Lower lobe of right lung (tissue), 2 donors: Measurements from ENCODE around the gene PRUNE2. TPM values are rescaled to one million over a fixed set of nuclear protein-coding genes. Genes with fewer than 3 reads are reported as not detected.
A peak's percentile ranks its signal among the peaks of the same experiment; 100 is the strongest.

Experiments
- ATAC-seq, 2 donors: fragments of 200-7000 bp; cut with Tn5 transposase; one replicate each; pipeline ENCODE4 v1.9.1; 2020 to 2022; ENCODE audit warnings: mild to moderate bottlenecking in 2 of 2, moderate library complexity in 2 of 2
- DNase-seq: peaks from one replicate; pipeline ENCODE4 v3.0.0-alpha.2; 2020
- H3K27ac ChIP-seq: fragments of 200-600 bp; one replicate; pipeline ENCODE4 v1.8.0; 2022
- H3K27me3 ChIP-seq: fragments of 200-600 bp; one replicate; pipeline ENCODE4 v1.8.0; 2022; ENCODE audit warnings: low read depth
- H3K36me3 ChIP-seq: fragments of 200-600 bp; one replicate; pipeline ENCODE4 v1.8.0; 2022; ENCODE audit warnings: mild to moderate bottlenecking
- H3K4me1 ChIP-seq: fragments of 200-600 bp; one replicate; pipeline ENCODE4 v1.8.0; 2022
- H3K4me3 ChIP-seq: fragments of 200-600 bp; one replicate; pipeline ENCODE4 v1.8.0; 2022; ENCODE audit warnings: mild to moderate bottlenecking
- H3K9me3 ChIP-seq: fragments of 200-600 bp; one replicate; pipeline ENCODE4 v1.8.0; 2022
- intact Hi-C: fragments of 100-400 bp; cut with DNase I; formaldehyde crosslinking; loops from one replicate; pipeline ENCODE4 v1.11.0; 2022
- total RNA-seq: library from RNA; stranded (reverse); fragmentation: NEBNext Ultra II Directional; extraction: Animal tissue kit (Norgen Biotek cat#: 25700); gene quantifications from one replicate; pipeline ENCODE4 v1.2.1, GENCODE V29; 2021
- TF ChIP-seq, protein P1 (sequence below): fragments of 200-600 bp; IDR thresholded peaks from one replicate; pipeline ENCODE4 v1.8.0; 2022; ENCODE audit warnings: antibody characterized with exemption, mild to moderate bottlenecking
- donor health status: DM: no; HTN: yes; CAD: no; lungs with severe emphysema.

Gene PRUNE2
- total RNA-seq, 1 donor from 2014 or later = 13.6 TPM

GRCh38 chr9:76644171-76644570 lies 261.7 kb downstream of the PRUNE2 start:
- DNase-seq (no peak), ATAC-seq (no peak)
- Histone ChIP-seq H3K4me1 (no peaks in the 10 kb centered on the region), H3K9me3 (no peaks in the 10 kb centered on the region), H3K36me3 (no peaks in the 10 kb centered on the region), H3K27ac (no peak overlapping the region), H3K27me3 (no peaks in the 10 kb centered on the region), H3K4me3 (no peak overlapping the region)
- TF ChIP-seq, protein P1, sequence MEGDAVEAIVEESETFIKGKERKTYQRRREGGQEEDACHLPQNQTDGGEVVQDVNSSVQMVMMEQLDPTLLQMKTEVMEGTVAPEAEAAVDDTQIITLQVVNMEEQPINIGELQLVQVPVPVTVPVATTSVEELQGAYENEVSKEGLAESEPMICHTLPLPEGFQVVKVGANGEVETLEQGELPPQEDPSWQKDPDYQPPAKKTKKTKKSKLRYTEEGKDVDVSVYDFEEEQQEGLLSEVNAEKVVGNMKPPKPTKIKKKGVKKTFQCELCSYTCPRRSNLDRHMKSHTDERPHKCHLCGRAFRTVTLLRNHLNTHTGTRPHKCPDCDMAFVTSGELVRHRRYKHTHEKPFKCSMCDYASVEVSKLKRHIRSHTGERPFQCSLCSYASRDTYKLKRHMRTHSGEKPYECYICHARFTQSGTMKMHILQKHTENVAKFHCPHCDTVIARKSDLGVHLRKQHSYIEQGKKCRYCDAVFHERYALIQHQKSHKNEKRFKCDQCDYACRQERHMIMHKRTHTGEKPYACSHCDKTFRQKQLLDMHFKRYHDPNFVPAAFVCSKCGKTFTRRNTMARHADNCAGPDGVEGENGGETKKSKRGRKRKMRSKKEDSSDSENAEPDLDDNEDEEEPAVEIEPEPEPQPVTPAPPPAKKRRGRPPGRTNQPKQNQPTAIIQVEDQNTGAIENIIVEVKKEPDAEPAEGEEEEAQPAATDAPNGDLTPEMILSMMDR = no peak
- intact Hi-C loops = no loop called here

- Histone ChIP-seq H3K4me3 (no peak overlapping the region), H3K27me3 (no peaks in the 10 kb centered on the region), H3K27ac (peak overlapping the region; percentile 39), H3K36me3 (no peaks in the 10 kb centered on the region), H3K9me3 (no peaks in the 10 kb centered on the region), H3K4me1 (no peaks in the 10 kb centered on the region)
- peak in 1 of 2 donors; percentile 49 for ATAC-seq
- intact Hi-C loops = no loop called here
- TF ChIP-seq, protein P1 = no peak
- no peak for DNase-seq
These were observed 262.4 kb downstream of the PRUNE2 start for GRCh38 chr9:76643399-76644117.

- intact Hi-C loops = no loop called here
- H3K27ac ChIP-seq = no peak overlapping the region
- no peak for ATAC-seq
These were observed 263.2 kb downstream of the PRUNE2 start for GRCh38 chr9:76642701-76643209.

DNA sequence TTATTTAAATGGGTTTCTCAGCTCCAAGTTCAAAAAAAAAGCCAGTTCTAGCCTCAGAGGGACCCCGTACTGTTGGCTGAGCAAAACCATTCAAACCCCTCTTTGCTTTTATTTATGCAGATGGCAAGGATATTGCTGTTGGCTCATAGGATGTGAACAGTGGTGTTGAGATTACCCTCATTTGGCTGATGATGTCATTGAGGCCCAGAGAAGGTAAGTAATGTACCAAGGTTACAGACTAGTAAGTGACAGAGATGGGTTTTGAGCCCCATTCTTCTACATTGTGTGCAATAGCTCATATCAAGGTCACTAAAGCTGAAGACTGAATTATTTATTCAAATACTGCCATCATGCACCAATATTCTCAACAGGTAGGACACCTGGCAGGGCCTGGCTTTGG lies 263.8 kb downstream of the PRUNE2 start:
- Histone ChIP-seq H3K27me3 (no peaks in the 10 kb centered on the region), H3K36me3 (no peaks in the 10 kb centered on the region), H3K4me1 (no peaks in the 10 kb centered on the region), H3K4me3 (no peak overlapping the region), H3K9me3 (no peaks in the 10 kb centered on the region), H3K27ac (no peak overlapping the region)
- intact Hi-C loops = no loop called here
- DNase-seq (no peak), ATAC-seq (no peak)
- TF ChIP-seq, protein P1 = no peak

More at GRCh38 chr9:76642701-76643209, 263.2 kb downstream of the PRUNE2 start:
- H3K4me1 ChIP-seq = no peaks in the 10 kb centered on the region
- no peaks in the 10 kb centered on the region for H3K36me3 ChIP-seq
- H3K4me3 ChIP-seq = no peak overlapping the region
- TF ChIP-seq, protein P1 = no peak
- no peaks in the 10 kb centered on the region for H3K9me3 ChIP-seq
- no peak for DNase-seq
- no peaks in the 10 kb centered on the region for H3K27me3 ChIP-seq

DNA sequence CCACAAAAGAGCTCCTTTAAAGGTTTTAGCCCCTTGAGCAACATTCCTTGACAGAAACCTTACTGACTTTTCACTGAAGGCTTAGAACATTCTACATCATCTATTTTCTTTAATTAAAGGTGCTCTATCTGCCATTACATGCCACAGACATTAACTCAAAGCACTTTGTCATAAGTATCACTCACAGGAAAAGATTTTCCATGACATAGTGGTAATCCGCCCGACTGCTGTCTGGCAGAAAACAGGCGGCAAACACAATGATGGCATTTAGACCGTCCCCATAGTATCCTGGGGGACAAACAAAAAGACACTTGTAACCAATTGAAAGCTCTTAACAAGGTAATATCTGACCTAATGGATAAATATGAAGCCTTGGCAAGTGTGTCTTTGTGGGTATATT lies 267.9 kb downstream of the PRUNE2 start:
- no peaks in the 10 kb centered on the region for H3K36me3 ChIP-seq
- H3K4me3 ChIP-seq = no peak overlapping the region
- H3K27ac ChIP-seq = no peak overlapping the region
- intact Hi-C loops = no loop called here
- no peak for ATAC-seq
- TF ChIP-seq, protein P1 = no peak
- no peaks in the 10 kb centered on the region for H3K4me1 ChIP-seq
- H3K9me3 ChIP-seq = no peaks in the 10 kb centered on the region
- no peak for DNase-seq
- H3K27me3 ChIP-seq = no peaks in the 10 kb centered on the region
